Measurements from ENCODE around the gene ACOT9. TPM values are rescaled to one million over a fixed set of nuclear protein-coding genes. Genes with fewer than 3 reads are reported as not detected.
A peak's percentile ranks its signal among the peaks of the same experiment; 100 is the strongest.

Gene ACOT9
- total RNA-seq, 1 donor: 69.5 TPM

DNA sequence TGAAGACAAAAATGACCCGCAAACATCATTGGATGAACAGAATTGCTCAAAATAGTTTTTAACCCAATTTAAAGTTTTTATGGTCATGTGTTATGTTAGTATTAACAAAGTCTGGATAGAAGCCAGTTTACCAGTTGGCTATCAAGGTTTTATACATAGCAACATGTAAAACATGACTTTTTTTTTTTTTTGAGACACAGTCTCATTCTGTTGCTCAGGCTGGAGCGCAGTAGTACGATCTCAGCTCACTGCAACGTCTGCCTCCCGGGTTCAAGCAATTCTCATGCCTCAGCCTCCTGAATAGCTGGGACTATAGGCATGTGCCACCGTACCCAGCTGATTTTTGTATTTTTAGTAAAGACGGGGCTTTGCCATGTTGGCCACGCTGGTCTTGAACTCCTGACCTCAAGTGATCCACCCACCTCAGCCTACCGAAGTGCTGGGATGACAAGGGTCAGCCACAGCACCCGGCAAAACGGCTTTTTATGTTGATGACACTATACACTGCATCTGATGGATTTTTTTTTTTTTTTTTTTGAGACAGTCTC lies 43.3 kb upstream of the ACOT9 start:
- TF ChIP-seq, protein P1, sequence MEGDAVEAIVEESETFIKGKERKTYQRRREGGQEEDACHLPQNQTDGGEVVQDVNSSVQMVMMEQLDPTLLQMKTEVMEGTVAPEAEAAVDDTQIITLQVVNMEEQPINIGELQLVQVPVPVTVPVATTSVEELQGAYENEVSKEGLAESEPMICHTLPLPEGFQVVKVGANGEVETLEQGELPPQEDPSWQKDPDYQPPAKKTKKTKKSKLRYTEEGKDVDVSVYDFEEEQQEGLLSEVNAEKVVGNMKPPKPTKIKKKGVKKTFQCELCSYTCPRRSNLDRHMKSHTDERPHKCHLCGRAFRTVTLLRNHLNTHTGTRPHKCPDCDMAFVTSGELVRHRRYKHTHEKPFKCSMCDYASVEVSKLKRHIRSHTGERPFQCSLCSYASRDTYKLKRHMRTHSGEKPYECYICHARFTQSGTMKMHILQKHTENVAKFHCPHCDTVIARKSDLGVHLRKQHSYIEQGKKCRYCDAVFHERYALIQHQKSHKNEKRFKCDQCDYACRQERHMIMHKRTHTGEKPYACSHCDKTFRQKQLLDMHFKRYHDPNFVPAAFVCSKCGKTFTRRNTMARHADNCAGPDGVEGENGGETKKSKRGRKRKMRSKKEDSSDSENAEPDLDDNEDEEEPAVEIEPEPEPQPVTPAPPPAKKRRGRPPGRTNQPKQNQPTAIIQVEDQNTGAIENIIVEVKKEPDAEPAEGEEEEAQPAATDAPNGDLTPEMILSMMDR (IDR thresholded peaks at IDR 0.05; ENCODE audit: insufficient read depth, low read depth, low read length): no peak
- H3K4me3 ChIP-seq (ENCODE audit: low read depth, low read length): no peak overlapping the region
- peak; percentile 65 for DNase-seq (ENCODE audit: low read depth)

DNA sequence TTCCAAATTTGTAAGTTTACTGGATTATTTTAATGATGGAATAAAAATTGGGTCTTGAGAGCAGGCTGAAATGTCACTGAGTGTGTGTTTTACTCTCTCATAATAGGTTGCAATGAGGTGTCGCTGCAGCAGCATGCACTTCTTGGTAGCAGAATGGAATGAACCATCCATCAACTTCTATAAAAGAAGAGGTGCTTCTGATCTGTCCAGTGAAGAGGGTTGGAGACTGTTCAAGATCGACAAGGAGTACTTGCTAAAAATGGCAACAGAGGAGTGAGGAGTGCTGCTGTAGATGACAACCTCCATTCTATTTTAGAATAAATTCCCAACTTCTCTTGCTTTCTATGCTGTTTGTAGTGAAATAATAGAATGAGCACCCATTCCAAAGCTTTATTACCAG lies 42.5 kb upstream of the ACOT9 start:
- TF ChIP-seq, protein P1 (IDR thresholded peaks at IDR 0.05; ENCODE audit: insufficient read depth, low read depth, low read length): no peak
- no peak overlapping the region for H3K4me3 ChIP-seq (ENCODE audit: low read depth, low read length)
- DNase-seq (ENCODE audit: low read depth): no peak

DNA sequence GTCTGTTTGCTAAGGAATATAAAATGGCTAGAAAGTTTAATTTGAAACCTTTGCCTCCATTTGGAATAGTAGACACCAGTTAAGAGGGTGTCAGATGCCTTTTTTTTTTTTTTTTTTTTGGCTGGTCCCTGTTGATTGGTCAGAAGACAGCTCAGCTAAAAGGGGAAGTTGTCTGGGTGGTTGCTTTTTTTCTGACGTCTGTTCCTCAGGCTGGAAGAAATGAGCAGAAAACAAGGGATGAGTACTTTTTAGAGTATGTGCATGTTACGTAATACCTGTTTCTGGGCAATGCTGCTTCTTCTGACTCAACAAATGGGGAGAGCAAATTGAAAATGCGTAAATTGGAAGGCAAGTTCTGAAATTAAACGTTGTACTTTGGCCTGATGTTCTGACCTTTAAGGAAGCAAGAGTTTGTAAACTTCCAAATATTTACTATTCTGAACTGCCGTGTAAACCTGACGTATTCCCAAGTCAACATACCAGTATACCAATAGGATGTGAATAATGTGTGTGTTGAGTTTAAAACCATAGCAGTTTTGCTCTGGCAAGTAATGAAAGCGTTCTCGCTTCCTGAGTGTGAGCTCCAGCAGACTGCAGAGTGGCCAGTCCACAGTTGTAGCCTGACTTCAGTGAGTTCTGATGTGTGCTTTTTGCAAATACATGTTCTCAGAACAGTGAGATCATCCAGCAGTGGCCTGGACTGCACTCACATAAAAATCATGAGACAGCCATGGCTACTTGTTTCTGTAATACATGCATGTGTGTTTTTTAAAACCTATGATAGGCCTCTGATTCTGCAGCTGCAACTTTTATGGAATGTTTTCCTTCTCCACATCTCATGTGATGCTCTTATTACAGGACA lies 41.6 kb upstream of the ACOT9 start:
- peak overlapping the region; percentile 81 for H3K4me3 ChIP-seq (ENCODE audit: low read depth, low read length)
- peak; percentile 86 for DNase-seq (ENCODE audit: low read depth)
- TF ChIP-seq, protein P1 (IDR thresholded peaks at IDR 0.05; ENCODE audit: insufficient read depth, low read depth, low read length): no peak

DNA sequence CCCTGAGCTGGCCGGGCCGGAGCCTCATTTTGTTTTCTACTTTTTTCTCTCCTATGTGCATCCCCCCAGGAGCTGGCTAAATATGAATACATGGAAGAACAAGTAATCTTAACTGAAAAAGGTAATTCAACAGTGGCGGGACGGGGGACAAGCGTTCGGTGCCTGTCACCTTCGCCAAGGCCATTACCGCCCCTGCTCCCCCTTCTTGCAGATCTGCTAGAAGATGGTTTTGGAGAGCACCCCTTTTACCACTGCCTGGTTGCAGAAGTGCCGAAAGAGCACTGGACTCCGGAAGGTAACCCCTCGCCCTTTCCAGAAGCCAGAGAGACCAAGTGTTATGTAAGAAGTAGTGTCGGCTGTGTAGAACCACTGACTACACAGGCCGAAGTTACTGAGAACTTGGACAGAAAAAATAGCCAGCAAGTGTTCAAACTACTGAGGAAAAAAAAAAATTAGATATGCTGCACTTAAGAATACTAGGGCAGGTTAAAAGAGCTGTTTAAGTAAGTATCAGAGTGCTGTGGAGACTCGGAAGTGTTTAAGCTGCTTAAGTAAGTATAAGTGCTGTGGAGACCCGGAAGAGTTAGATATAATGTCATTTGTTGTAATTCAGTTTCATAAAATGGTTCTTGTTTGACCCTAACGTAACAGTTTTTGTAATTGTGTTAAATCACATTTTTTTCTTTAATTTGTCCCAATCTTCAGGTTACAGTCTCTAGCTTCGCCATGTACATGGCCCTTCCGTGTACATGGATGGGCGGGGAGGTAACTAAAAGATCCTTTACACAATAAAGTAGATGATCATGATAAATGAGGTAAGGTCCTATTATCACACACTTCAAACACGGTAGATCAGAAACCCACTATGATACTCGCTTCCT lies 40.8 kb upstream of the ACOT9 start:
- no peak for DNase-seq (ENCODE audit: low read depth)
- H3K4me3 ChIP-seq (ENCODE audit: low read depth, low read length): peak overlapping the region; percentile 81
- TF ChIP-seq, protein P1 (IDR thresholded peaks at IDR 0.05; ENCODE audit: insufficient read depth, low read depth, low read length): no peak

DNA sequence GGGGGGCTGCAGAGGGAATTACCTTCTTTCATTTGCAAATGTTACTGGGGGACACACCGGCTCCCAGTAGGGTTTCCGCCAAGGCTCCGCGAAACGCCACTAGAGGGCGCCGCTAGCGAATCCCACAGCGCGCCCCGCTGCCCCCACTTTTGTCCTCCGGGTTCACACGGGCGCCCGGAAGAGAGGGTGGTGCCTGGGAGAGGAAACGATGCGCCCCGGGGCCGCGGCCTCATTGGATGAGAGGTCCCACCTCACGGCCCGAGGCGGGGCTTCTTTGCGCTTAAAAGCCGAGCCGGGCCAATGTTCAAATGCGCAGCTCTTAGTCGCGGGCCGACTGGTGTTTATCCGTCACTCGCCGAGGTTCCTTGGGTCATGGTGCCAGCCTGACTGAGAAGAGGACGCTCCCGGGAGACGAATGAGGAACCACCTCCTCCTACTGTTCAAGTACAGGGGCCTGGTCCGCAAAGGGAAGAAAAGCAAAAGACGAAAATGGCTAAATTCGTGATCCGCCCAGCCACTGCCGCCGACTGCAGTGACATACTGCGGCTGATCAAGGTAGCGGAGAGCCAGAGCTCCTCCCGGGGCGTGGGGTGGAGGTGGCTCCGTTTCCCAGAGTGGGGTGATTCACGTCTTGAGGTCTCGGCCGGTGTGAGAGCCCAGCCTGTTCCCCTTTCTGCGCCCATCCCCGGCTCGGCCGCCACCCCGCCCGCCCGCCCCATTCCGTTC lies 40.0 kb upstream of the ACOT9 start, which contains the start of gene SAT1:
Gene SAT1 (plus strand): TSS at position 311 of the 726 bp plus-strand sequence. CDS start 179 bp downstream, at position 490.
- DNase-seq (ENCODE audit: low read depth): peak; percentile 96
- TF ChIP-seq, protein P1 (IDR thresholded peaks at IDR 0.05; ENCODE audit: insufficient read depth, low read depth, low read length): peak; percentile 63
- H3K4me3 ChIP-seq (ENCODE audit: low read depth, low read length): peak within 1 kb of the TSS; percentile 81

DNA sequence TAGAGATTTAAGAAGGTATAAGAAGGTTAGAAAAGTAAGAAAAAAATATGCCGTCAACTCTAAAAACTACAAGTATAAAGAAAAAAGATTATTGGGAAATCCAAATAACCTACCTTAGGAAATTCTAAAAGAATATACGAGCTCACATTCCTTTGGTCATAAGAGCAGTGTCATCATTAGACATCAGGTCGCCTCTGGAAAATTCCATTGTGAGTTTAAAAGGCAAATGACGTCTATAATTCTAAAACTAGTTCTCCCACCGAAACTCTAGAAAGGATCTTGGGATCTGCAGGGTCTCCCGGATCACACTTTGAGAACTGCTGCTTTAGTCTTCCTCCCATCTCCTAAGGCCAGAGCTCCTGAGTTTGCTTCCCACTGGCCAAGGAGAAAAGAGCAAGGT lies 39.4 kb upstream of the ACOT9 start:
- TF ChIP-seq, protein P1 (IDR thresholded peaks at IDR 0.05; ENCODE audit: insufficient read depth, low read depth, low read length): no peak
- no peak for DNase-seq (ENCODE audit: low read depth)
- H3K4me3 ChIP-seq (ENCODE audit: low read depth, low read length): no peak overlapping the region

Measured in fibroblast of villous mesenchyme (primary cell).